HG03103 (cell line): ENCODE measurements around the gene SEC31B.

Experiments used
- ATAC-seq: cut with Tn5 transposase; IDR thresholded peaks from one replicate; pipeline ENCODE4 v1.9.1; 2021; ENCODE audit warnings: low read depth; ENCODE audit not compliant: unreplicated experiment

SEC31B gene

GRCh38 chr10:100504096-100504495, 15.6 kb downstream of the SEC31B start:
- ATAC-seq, result no peak

GRCh38 chr10:100502926-100503494, 16.7 kb downstream of the SEC31B start:
- ATAC-seq, result no peak

- no peak for ATAC-seq
Observed at GRCh38 chr10:100501423-100501822, 18.2 kb downstream of the SEC31B start.

GRCh38 chr10:100498059-100498458, 21.6 kb downstream of the SEC31B start:
- no peak for ATAC-seq

DNA sequence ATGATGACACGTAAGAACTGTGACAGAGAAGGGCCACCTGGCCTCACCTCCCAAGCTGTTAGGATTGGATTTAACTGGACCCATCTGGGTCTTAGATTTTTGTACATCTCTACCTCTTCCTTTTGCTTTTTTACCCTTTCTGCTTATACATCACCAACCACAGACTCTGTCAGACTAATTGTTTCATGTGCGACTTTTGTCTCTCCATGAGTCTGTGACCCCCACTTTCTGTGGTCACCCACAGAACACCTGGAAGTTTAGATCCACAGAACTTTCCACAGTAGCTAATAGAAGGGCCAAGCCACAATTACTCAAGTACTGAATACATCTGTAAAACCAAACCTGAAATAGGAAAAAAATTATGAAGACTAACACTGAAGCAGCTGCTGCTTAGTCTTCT, 23.1 kb downstream of the SEC31B start:
- ATAC-seq, result no peak

- no peak for ATAC-seq
Observed at GRCh38 chr10:100490531-100490930, 29.1 kb downstream of the SEC31B start.

DNA sequence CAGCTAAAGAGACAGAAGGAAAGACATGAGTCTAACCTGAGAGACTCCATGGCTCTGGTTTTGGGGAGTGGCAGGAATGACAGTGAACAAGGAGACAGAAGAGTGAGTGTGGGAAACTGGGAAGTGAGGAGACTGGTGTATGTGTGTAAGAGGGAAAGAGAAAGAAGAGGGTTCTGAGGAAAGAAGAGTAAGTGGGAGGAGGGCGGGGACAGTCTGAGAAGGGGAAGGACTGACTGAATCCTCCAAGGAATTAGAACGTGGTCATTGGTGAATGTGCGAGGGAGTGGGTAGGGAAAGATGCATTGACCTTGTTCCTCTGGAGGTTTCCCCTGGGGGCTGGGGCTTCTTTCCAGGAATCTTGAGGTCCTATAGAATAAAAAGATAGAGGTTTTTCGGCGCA, 30.3 kb downstream of the SEC31B start:
- no peak for ATAC-seq

- ATAC-seq, result no peak
Observed at GRCh38 chr10:100487529-100487928, 32.1 kb downstream of the SEC31B start.

DNA sequence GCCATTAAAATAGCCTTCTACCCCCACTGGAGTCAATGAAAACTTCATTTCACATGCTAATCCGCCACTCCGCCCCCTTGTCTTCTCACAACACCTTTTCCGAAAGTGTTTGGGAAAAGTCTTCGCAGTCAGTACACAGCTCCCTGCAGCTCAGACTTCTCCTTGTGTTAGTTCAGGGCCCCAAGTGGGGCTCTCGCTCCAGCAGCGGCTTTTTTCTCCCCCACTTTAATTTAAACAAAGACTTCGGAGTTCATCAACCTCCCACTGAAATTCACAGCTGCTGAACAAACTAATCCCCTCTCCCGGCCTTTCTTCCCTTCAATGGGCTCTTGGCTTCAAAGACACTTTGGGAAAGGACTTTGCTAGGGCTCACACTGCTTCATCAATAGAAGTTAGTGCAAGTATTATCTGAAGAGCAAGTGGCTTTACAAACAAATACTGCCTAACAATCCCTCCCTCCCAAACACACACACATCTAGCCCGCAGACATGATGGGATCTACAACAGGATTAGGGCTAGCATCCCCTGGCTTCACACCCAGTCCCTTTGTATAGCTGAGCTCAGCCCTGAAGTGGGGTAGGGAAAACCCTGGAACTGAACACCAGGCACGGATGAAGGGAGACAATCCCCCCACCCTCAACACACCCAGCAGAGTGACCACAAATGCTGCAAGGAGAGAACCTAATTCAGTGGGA, 33.7 kb downstream of the SEC31B start:
- no peak for ATAC-seq

DNA sequence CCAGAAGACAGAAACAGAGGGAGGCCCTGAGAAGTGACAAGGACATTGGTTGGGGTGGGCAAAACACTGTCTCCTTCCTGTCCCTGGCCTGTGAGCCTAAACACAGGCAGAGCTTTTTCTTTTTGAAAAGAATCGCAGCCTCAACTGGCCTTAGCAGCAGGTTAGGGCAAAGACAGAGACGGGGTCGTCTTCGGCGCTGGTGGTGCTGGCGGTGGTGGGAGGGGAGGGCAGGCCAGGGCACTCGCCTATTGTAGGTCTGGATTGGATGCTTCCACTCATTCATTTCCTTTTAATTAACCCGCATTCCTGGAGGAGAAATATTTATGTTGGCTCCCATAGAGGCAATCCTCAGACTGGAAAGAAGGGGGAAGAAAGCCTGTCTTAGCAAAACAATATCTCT, 34.3 kb downstream of the SEC31B start:
- ATAC-seq, result no peak

- no peak for ATAC-seq
Observed at GRCh38 chr10:100483876-100484666, 35.6 kb downstream of the SEC31B start.

DNA sequence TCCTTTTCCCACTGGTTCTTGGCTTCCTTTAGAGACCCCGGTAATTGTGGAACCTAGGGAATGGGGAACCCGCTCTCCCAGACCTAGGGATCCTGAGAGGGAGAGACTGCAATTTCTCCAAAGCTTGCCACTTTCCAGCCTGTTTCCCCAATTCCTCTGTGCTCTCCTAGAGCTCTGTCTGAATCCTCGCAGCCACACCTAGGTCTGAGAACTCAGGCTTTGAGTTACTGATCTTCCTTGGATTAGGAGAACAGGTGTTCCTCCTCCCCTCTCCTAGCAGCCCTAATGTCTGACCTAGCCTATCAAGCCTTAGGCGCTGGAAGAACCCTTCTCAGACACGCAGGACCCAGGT, 36.9 kb downstream of the SEC31B start:
- no peak for ATAC-seq

DNA sequence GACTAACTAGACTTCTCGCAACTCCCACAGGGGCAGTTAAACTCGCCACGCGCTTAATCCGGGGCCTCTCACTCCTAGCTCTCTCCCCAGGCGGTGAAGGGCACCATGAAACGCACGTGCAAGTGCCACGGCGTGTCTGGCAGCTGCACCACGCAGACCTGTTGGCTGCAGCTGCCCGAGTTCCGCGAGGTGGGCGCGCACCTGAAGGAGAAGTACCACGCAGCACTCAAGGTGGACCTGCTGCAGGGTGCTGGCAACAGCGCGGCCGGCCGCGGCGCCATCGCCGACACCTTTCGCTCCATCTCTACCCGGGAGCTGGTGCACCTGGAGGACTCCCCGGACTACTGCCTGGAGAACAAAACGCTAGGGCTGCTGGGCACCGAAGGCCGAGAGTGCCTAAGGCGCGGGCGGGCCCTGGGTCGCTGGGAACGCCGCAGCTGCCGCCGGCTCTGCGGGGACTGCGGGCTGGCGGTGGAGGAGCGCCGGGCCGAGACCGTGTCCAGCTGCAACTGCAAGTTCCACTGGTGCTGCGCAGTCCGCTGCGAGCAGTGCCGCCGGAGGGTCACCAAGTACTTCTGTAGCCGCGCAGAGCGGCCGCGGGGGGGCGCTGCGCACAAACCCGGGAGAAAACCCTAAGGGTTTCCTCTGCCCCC, 37.4 kb downstream of the SEC31B start:
- no peak for ATAC-seq

DNA sequence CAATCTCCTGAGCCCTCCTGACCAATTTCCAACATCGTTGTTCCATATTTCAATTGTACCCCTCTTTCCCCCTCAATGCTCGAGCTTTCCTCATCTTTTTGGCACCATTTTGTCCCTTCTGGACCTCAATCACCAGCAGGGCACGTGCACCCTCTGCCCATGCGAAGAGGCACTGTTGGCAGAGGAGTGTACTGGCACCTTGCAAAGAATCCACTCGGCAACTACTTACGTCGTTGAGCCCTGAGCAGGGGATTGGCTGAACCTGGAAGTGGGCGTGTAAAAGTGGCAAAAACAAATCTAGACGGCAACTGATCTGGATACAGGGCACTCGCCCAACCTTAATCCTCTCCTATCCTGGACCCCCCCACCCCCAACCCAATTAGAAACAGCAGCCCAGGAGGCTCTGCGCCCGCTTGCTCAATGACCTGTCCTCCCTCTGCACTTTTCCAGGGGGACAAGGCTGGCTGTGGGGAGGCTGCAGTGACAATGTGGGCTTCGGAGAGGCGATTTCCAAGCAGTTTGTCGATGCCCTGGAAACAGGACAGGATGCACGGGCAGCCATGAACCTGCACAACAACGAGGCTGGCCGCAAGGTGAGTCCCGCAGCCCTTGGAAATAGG, 38.1 kb downstream of the SEC31B start:
- ATAC-seq, result peak; percentile 84

GRCh38 chr10:100480002-100480401, 39.7 kb downstream of the SEC31B start:
- no peak for ATAC-seq

GRCh38 chr10:100479037-100479436, 40.6 kb downstream of the SEC31B start:
- no peak for ATAC-seq

GRCh38 chr10:100477970-100478369, 41.7 kb downstream of the SEC31B start:
- no peak for ATAC-seq

GRCh38 chr10:100470367-100470766, 49.3 kb downstream of the SEC31B start:
- ATAC-seq, result no peak

DNA sequence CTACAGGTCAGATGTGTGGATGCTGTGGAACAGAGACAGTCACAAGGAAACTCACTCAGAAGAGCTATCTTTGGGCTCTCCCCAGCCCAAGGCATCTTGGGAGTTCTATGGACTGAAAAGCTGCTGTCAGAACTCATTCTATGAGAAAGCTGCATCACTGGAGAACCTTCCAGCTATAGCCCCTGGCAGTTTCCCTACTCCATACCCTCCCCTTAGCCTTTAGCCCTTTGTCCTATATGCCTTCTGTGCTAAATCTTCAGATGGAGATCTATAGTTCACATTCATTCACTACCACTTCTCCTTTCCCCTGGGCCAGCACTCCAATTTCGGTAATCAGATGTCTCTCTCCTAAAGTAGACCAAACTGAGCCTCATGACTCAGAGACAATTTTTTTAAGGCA, 49.9 kb downstream of the SEC31B start:
- no peak for ATAC-seq

DNA sequence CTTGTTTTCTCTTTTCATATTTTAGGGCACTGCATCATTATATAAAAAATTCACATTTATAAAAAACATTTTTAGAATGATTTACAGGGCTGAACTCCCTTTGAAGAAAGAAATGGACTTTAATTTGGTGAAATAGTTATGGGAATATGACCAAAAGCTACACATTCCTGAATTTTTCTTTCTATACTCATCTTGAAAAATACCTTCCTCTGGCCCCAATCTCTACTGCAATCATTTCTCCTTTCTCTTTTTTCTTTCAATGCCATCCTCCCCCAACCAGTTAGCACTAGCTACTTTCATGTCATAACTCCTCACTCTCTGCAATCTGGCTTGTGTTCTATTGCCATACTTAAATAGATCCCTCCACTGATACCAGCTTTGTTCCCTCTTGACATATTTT, 50.7 kb downstream of the SEC31B start:
- ATAC-seq, result no peak

DNA sequence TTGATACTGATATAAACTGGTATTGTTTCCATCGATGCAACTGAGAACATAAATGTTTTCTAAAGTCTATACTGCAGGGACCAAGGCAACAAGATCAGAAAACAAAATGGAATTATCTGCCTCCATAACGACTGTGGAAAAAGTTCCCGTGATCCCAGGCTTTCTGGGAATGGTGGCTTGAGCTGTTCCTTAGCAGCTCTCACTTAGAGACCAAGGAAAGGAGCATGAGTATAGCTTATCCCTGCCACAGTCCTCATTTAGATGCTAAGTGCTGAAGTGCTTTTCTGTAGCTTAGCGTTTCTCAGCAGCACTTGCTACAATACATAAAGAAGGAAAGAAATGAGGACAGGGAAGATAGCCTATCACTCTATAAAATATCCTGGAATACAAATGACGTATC, 51.3 kb downstream of the SEC31B start:
- no peak for ATAC-seq
